NCI-H187 treated with DMSO at 0.1 percent for 48 hours (cell line): ENCODE results near the gene ACAP2.

Source experiments
- DNase-seq: peaks from one replicate; lab custom pipeline; 2025; lab: John Stamatoyannopoulos, UW

The ACAP2 gene

GRCh38 chr3:195259475-195260279 is 183.1 kb downstream of the ACAP2 start:
- peak; percentile 34 for DNase-seq

GRCh38 chr3:195259154-195259474 is 183.7 kb downstream of the ACAP2 start:
- no peak for DNase-seq

GRCh38 chr3:195258449-195259153 is 184.2 kb downstream of the ACAP2 start:
- DNase-seq = no peak

- DNase-seq = no peak
Measured at GRCh38 chr3:195257454-195258448, 185.1 kb downstream of the ACAP2 start.

- DNase-seq = no peak
Measured at GRCh38 chr3:195256639-195257453, 186.0 kb downstream of the ACAP2 start.

- DNase-seq = no peak
Measured at GRCh38 chr3:195255571-195256501, 187.0 kb downstream of the ACAP2 start.

GRCh38 chr3:195255176-195255500 is 187.7 kb downstream of the ACAP2 start:
- DNase-seq = no peak

- DNase-seq = no peak
Measured at GRCh38 chr3:195254454-195255175, 188.2 kb downstream of the ACAP2 start.

GRCh38 chr3:195253923-195254432 is 188.8 kb downstream of the ACAP2 start:
- no peak for DNase-seq

- DNase-seq = no peak
Measured at GRCh38 chr3:195251336-195252065, 191.3 kb downstream of the ACAP2 start.

GRCh38 chr3:195250473-195251251 is 192.2 kb downstream of the ACAP2 start:
- DNase-seq = peak; percentile 84

- DNase-seq = no peak
Measured at GRCh38 chr3:195249858-195250464, 192.9 kb downstream of the ACAP2 start.

- no peak for DNase-seq
Measured at GRCh38 chr3:195249057-195249770, 193.6 kb downstream of the ACAP2 start.

- no peak for DNase-seq
Measured at GRCh38 chr3:195248281-195248680, 194.5 kb downstream of the ACAP2 start.

- DNase-seq = no peak
Measured at GRCh38 chr3:195247863-195248189, 195.0 kb downstream of the ACAP2 start.

GRCh38 chr3:195247086-195247862 is 195.5 kb downstream of the ACAP2 start:
- DNase-seq = no peak
